Keratinocyte (primary cell): ENCODE measurements around the gene BRD8.

ENCODE experiments used
- CTCF ChIP-seq, 3 experiments: IDR thresholded peaks in 1 of 3; conservative IDR thresholded peaks in 1 of 3; optimal IDR thresholded peaks in 1 of 3; 2 replicates in 2 of 3; 3 replicates in 1 of 3; pipeline versions ENCODE3 to v1.5.1; 2011; ENCODE audit warnings: low read length in 3 of 3, mild to moderate bottlenecking in 3 of 3, moderate library complexity in 2 of 3, control low read depth in 1 of 3, inconsistent platforms in 1 of 3; ENCODE audit not compliant: insufficient read depth in 2 of 3; ENCODE audit errors: extremely low read depth in 1 of 3
- EZH2 ChIP-seq: IDR thresholded peaks from one replicate; pipeline ENCODE4 v1.6.1; 2012; ENCODE audit warnings: inconsistent platforms, mild to moderate bottlenecking, low read length, moderate library complexity

- TF ChIP-seq CTCF (optimal IDR thresholded peaks at IDR 0.05 in 1 of 3, IDR thresholded peaks at IDR 0.05 in 1 of 3, conservative IDR thresholded peaks at IDR 0.05 in 1 of 3; ENCODE audit: extremely low read depth in 1 of 3, insufficient read depth in 2 of 3, low read length in 3 of 3), result no peak
- no peak for TF ChIP-seq EZH2
Measured at GRCh38 chr5:138139781-138140090, 38.7 kb downstream of the BRD8 start.
